Putamen (tissue), 1 donor: Measurements from ENCODE around the gene NLRC5.
"Not testable (repeated sequence)": the region's sequence is repeated elsewhere in the genome, so short reads cannot be mapped to it uniquely, and the experiment has no call there.

ENCODE experiments used
- DNase-seq: peaks from one replicate; pipeline ENCODE4 v3.0.0-alpha.2; 2016; ENCODE audit warnings: low spot score

Gene NLRC5

GRCh38 chr16:56981729-56982271, 7.6 kb upstream of the NLRC5 start:
- DNase-seq = no peak

GRCh38 chr16:56982695-56983094, 6.7 kb upstream of the NLRC5 start:
- DNase-seq = no peak

- no peak for DNase-seq
Observed at GRCh38 chr16:56983211-56983751, 6.1 kb upstream of the NLRC5 start.

GRCh38 chr16:56984639-56985038, 4.7 kb upstream of the NLRC5 start:
- no peak for DNase-seq

- DNase-seq = no peak
Observed at GRCh38 chr16:56985288-56985961, 3.9 kb upstream of the NLRC5 start.

GRCh38 chr16:56985962-56986360, 3.4 kb upstream of the NLRC5 start:
- no peak for DNase-seq

GRCh38 chr16:56986361-56986760, 3.0 kb upstream of the NLRC5 start:
- DNase-seq = no peak

- not testable (repeated sequence) for DNase-seq
Observed at GRCh38 chr16:56986908-56987307, 2.4 kb upstream of the NLRC5 start.

- DNase-seq = no peak
Observed at GRCh38 chr16:56987692-56988091, 1.7 kb upstream of the NLRC5 start.

- DNase-seq = no peak
Observed at GRCh38 chr16:56988161-56988947, 1.0 kb upstream of the NLRC5 start.

GRCh38 chr16:56989988-56990387, 631 bp downstream of the NLRC5 start:
- no peak for DNase-seq

GRCh38 chr16:56990407-56991286, 1.3 kb downstream of the NLRC5 start:
- no peak for DNase-seq

- not testable (repeated sequence) for DNase-seq
Observed at GRCh38 chr16:56992431-56992830, 3.1 kb downstream of the NLRC5 start.

- DNase-seq = no peak
Observed at GRCh38 chr16:56993204-56993603, 3.8 kb downstream of the NLRC5 start.

- no peak for DNase-seq
Observed at GRCh38 chr16:56994311-56994710, 5.0 kb downstream of the NLRC5 start.

GRCh38 chr16:56995136-56995805, 5.9 kb downstream of the NLRC5 start:
- no peak for DNase-seq

- DNase-seq = no peak
Observed at GRCh38 chr16:56997264-56997663, 7.9 kb downstream of the NLRC5 start.

- DNase-seq = no peak
Observed at GRCh38 chr16:56997931-56998330, 8.6 kb downstream of the NLRC5 start.

GRCh38 chr16:56998352-56998751, 9.0 kb downstream of the NLRC5 start:
- DNase-seq = no peak

GRCh38 chr16:56998861-56999260, 9.5 kb downstream of the NLRC5 start:
- DNase-seq = no peak
